Stimulated activated CD4-positive, alpha-beta T cell treated with anti-CD3 and anti-CD28 coated beads, Interleukin-12 subunit alpha, Interleukin-12 subunit beta, amount 100 ng/mL, for 48 hours (primary cell): ENCODE results near the gene DIP2C.
"Not testable (repeated sequence)": the region's sequence is repeated elsewhere in the genome, so short reads cannot be mapped to it uniquely, and the experiment has no call there.

ENCODE experiments used
- DNase-seq, 3 donors: peaks; one replicate each; pipeline ENCODE4 v3.0.0-alpha.2; 2020; ENCODE audit warnings: low read depth in 2 of 3, low spot score in 1 of 3

DIP2C gene

DNA sequence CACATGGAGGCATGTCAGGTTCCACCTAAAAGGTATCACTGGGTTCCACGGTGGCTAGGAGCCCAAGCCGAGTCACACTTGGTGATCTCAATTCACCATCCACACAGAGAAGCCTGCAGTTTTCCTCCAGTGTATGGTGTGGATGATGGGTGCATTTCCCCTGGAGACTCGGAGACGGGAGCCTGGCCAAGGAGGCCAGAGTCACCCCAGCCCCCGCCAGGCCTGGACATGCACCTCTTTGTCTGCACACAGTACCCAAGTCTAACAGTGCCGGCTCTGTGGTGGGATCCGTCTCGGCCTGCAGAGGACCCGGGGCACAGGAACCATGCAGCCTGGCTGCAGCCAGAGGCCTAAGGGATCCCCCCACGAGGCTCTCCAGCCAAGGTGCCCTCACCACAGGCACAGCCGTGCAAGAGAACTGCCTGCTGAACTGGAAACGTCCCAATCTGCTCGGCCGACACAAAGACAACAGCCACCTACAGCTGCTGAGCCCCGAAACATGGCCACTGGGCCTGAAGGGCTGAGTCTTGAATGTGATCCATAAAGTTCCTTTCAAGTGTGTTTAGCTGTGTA is 75.2 kb downstream of the DIP2C start:
- DNase-seq = no peak

DNA sequence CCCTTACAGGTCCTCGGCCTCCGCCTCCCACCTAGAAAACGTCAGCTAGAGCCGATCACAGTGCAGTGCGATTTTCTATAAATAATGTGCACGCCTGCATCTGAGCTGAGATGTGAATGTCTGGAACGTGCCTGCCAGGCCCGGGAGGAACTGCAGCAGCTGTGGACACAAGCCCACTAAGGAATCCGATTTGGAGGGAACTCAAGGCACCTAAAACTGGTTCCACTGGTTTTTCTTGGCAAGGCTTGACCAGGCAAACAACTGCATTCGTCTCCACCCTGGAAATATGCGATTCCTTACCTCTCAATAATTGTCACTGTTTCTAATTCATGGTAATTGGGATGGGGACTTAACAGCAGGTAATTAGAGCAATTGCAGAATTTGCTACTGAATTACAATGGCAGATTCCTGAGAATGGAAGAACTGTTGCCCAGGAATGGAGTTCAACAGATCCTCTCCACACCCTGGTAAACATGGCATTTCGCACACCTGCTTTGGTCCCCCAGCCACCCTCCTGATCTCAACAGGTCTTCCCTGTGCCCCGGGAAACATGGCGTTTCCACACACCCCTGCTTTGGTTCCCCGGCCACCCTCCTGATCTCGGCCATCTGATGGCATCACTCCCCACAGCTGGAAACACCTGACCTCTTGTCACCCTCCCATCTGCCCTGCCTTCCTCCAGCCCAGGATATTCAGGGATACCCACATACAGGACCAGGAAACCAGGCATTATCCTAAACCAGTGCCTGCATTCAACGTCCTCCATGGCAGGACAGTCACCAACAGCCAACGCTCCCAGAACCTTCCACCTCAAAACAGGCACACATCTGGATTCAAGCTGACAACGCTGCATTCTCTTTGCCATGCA is 76.0 kb downstream of the DIP2C start:
- DNase-seq = no peak

DNA sequence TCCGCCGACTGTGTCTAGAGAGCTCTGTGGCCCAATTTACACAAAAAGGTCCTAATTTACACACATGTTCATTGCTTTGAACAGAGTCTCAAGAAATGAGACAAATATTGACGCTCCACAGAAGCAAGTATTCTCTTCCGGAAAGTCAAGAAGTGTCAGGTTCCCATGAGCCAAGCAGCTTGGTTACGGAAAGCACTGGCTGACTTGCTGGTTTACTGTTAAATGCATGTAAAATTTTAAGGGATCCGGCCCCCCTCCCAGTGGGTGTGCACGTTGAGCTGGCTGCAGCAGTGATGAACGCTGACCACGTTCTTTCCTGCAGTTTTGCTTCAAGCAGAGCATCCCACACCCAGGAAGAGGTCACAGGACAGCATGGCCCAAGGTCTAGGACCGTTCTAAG is 76.8 kb downstream of the DIP2C start:
- DNase-seq = no peak

DNA sequence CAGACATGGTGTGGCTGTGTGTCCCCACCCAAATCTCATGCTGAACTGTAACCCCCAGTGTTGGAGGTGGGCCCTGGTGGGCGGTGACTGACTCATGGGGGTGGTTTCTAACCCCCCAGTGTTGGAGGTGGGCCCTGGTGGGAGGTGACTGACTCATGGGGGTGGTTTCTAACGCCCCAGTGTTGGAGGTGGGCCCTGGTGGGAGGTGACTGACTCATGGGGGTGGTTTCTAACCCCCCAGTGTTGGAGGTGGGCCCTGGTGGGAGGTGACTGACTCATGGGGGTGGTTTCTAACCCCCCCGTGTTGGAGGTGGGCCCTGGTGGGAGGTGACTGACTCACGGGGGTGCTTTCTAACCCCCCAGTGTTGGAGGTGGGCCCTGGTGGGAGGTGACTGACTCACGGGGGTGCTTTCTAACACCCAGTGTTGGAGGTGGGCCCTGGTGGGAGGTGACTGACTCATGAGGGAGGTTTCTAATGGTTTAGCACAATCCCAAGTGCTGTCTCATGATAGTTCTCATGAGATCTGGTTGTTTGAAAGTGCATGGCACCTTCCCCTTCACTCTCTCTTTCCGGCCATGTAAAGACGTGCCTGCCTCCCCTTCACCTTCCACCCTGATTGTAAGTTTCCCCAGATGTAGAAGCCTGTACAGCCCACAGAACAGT is 78.7 kb downstream of the DIP2C start:
- not testable (repeated sequence) for DNase-seq

DNA sequence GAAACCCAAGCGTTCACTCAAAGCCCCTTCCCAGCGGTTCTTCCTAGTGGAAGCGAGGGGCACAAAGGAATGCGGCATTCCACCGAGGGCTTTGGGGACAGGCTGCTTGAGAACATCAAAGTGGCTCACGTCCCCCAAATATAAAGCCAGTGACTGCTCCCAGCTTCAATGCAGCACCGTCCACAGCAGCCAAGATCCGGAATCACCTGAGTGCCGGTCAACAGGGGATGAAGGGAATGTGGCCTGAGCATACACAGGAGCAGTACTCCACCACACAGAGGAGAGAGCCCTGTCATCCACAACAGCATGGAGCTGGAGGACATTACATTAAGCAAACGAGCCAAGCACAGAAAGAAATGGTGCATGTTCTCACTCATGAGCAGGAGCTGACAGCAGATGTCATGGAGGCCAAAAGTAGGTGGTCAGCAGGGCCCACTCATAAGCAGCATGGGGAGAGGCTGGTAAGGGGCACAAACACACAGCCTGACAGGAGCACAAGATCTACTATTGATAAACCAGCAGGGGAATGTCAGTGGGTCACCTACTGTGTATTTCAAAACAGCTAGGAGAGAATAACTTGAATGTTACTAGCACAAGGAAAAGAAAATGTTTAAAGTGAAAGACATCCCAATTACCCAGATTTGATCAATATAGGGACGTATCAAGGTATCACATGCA is 79.5 kb downstream of the DIP2C start:
- no peak for DNase-seq

DNA sequence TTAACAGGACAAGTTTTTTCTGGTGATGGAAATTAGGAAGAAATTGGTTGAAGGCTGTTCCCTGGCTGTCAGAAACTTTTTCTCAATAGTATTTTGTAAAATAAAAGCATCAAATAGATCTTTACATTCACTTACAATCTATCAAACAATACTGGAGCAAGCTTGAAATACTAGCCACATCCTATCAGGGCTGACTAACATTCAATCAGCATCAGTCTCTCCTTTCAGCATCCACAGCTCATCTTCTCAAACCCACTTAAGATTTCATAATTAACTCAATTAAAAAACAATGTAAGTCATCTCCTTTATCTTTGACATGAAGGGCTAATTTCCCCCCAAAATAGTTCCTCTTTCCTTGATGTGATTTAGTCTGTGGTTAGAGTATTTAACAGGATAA is 80.2 kb downstream of the DIP2C start:
- DNase-seq = no peak

DNA sequence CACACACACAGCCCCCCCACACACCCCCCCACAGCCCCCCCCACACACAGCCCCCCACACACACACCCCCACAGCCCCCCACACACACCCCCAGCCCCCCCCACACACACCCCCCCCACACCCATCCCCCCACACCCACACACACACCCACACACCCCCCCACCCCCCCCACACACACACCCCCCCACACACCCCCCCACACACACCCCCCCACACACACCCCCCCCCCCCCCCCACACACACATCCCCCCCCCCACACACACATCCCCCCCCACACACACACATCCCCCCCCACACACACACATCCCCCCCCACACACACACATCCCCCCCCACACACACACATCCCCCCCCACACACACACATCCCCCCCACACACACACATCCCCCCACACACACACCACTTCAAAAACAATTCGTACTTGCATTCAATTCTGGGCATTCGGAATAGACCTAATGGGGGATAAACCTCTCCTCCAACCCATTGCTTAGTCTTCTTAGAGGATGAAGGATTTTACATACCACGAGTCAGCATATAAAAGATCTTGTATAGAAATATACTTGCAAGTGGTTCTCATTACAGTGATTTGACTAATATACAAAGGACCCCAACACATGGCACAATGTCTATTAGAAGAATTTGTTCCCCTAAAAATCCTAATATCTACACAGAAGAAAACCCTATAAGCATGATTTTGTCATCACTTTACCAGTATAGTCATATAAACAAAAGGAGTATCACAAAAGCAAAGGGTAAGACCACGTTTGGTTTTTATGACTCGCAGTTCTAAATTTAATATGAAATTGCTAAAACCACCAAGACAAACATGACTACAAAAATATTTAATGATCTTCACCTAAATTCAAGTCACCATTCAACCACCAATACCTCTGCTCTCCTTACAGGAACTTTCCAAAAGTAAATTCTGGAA is 80.9 kb downstream of the DIP2C start:
- no peak for DNase-seq

DNA sequence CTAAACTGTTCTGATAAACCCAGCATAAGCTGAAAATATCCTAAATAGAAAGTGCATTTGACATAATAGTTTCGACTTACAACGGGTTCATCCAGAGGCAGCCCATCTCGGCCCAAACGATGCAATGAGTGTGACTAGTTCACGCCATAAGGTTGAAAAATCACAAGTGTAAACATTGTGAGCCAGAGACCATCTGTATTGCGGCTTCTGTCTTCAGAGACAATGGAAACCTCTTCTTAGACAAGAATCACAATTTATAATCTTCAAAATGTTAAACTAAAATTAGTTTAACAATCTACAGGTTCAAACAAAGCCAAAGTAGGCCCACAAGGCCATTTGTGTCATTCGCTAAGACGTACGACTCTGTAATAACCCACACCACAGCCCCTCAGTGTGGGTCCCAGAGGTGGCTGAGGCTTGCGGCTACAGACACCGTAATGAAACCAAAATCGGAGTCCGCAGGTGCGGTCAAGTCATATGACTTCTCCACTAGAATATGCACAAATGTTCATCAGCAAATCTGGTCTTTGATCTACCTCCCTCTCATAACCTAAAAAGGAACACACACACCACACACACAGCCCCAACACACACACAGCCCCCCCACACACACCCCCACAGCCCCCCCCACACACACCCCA is 81.8 kb downstream of the DIP2C start:
- no peak for DNase-seq

DNA sequence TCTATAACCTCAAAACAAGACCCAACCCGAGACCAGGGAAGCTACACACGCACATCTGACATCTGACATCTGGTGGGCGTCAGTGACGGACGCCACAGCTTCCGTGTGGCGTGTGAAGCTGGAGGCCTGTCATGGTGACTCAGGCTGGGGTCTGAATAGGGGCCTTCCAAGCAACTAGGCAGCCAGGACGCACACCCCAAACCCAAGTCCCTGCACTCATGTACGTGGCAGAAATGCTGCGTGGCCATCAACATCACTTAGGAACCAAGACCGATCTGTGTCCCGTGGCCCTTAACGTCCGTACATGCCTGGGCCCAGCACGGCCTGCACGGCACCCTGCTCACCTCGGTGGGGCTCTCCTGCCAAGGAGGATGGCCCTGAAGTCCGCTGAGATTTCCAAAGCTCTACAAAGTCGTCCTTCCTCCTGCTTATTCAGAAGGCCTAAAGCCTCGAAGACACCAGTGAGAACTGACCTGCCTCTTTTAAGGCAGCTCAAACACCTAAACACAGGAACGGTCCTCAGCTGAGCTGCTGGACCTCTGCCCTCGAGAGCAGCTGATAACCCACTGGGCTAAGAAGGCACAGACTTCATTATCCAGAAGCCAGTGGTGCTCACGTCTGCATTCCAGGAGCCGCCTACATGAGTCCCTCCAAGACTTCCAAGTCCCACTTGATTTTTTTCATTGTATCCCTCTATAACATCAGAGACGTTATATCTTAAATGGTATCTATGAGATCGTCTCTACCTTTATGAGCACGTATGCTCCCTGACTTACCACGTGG is 82.5 kb downstream of the DIP2C start:
- no peak for DNase-seq

DNA sequence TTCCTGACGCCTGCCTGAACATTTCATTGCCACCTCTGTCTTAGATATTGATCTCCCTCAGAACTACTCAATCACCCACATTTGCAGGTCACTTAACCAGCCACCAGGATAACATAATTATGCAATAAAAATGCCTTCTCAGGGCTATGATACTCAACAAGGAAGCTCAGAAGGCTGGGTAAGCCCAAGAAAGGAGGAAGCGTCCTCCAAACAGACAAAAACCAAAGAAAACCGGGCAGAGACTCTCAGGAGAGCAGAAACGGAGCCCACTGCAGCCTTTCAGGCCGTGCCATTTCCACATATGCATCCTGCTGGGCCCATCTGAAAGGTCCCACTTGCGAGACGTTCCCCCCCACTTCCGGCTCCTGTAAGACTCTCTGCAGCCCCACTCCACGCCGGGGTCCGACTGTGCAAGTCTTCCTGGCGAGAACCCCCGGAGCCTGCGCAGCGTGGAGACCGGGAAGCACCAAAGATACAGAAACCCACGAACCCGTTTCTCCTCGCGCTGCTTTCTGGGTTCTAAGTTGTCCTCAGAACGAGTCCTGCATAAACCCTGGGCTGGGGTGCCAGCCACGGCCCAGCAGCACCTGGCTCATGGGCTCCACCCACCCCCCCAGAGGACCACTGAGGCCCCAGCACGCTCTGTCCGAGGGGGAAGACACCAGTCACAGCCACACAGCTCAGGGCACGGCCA is 83.7 kb downstream of the DIP2C start:
- no peak for DNase-seq

DNA sequence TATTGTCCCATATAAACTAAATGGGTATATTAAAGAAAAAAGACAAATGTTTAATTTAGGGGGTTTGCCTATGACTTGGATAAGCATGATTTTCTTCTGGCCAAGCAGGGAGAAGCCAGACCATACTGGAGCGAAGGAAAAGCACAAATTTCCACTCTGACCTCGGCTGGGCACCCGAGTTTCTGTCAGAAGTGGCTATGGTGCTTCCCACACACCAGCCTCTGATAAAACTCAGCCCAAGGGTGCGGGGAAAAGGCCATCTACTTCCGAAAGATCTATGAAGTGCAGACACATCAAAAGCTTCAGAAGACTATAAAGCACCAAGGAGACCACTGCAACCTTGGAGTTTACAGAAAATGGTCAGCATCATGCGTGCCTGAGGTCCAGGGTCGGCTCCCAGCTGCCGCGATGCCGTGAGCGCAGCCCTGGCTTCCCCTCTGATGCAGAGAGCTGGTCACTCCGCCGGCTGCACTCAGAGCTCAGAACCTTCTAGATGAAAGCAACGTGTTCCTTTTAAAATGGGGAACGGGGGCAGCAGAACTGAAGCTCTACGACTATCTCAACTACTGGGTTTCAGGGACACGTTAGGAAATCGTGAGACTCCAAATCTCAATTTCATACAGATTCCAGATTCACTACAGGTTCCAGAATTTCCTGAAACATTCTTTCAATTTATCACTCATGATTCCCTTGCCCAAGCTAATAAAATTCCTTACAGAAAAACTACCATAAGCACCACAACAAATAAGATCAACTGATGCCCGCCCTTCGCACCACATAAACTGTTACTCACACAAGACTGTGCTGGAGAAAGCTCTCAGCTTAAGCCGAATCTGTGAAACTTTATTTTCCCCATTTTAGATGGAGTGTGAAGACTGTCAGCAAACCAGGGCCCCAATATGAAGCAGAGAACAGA is 84.5 kb downstream of the DIP2C start:
- DNase-seq = no peak

DNA sequence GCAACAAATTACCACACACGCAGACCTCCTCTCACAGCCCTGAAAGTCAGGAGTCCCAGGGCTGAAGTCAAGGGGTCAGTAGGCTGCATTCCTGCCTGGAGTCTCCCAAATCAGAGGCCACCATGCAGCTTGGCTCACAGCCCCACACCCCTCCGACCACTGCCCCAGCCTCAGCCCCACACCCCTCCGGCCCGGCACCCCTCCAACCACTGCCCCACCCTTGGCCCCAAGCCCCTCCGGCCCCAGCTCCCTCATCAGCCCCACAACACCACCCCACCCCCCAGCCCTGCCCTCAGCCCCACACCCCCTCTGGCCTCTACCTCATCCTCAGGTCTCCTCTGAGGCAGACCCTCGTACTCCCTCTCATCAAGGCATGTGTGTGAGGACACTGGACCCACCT is 85.7 kb downstream of the DIP2C start:
- DNase-seq = no peak

DNA sequence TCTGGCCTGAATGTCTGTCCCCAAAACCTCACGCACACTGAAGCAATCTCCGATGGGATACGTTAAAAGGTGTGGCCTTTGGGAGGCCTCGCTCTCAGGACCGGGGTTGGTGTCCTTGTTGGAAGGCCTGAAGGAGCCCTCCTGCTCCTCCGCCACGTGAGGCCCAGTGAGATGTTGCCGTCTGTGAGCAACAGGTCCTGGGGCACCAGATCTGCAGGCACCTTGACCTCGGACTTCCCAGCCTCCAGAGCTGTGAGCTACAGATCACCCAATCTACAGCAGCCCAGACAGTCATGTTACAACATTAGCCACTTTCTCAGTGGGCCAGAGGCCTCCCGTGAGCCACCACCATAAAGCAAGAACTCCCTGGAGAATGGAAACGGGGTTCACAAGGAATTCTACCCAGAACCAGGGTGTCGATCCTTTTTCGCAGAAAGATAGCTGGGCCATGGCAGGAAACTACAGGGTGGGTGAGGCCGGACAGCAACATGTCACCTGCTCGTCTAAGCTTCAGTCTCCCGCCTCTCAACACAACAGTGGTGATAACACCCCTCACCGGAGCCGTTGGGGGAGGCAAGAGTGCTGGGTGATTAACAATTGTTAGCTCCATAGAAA is 87.0 kb downstream of the DIP2C start:
- no peak for DNase-seq

DNA sequence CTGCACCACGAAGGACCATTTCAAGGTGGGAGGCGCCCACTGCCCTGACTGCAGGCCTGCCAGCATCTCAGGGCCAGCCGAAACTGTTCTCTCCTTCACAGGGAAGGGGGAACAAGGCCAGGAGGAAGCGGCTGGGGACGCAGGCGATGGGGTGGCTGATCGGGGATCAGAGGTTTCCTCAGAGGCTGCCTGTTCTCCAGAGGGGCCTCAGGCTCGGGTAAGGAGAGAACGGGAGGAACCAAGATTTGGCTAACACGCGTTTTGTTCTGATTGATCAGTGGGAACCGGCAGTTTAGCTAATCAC is 87.9 kb downstream of the DIP2C start:
- DNase-seq = no peak

DNA sequence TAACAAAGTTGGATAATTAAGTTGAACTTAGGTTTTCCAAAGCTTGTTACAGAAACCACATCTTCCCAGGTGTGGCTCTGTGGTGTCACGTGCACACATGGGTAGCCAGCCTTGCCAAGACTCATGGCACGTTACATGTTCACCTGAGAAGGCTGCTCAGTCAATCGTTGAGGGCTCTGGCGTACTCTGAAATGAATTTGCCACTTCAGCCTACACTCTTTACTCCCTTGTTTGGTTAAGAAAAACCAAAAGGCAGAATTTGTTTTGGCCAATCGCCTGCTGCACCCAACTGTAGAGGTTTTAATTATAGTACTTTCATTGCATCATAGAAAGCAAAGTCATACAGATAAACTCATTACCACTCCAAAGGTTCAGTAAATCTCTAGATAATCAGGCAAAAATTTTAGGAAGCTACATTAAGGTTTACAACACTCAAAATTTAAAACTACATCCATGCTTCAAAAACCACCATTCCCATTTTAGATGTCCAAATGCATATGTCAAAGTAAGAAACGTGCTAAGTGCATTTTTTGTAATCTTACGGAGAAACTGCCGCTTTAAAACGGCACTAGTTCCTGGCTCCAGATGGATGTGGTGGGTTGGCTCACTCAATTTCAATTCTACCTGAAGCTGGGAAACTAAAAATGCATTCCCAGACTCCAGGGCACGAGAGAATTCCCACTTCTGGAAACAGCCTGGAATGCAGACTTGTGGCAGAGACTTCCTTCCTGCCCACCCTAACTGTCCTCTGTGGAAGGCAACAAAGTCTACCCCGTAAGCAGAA is 88.4 kb downstream of the DIP2C start:
- DNase-seq = no peak

DNA sequence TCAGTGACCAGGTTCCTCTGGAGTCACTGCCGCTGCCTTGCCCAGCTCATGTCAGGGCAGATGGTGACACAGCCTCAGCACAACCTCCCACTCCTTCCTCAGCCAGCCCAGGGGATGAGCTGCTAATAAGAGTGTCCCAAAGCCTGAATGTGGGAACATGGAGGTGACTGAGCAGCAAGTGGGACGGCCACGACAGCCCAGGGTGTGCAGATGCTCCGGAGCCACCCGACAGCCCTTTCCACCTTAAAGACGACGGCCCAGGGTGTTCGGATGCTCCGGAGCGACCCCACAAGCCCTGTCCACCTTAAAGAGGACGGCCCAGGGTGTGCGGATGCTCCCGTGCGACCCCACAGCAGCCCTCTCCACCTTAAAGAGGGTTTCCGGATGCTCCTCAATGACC is 89.2 kb downstream of the DIP2C start:
- DNase-seq = no peak

DNA sequence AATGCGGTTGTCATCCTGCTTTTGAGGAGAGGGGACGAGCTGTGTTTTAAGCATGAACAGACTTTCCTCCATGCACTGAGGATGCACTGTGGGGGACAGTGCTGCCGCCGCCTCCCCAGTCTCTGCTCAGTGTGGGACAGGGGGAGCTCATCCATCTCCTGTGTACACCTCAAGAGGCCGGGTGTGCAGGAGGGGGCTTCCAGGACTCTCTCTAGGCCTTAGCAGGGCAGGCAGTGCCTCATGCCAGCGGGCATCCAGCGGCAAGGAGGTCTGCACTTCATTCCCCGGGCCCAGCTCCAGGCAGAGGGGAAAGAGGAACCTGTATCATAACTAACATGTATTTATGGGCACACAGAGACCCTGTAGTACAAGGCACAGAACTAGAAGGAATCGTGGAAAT is 89.7 kb downstream of the DIP2C start:
- no peak for DNase-seq
